ENCODE data around the gene CEP170B. TPM values are rescaled to one million over a fixed set of nuclear protein-coding genes. Genes with fewer than 3 reads are reported as not detected.
"Not testable (repeated sequence)": the region's sequence is repeated elsewhere in the genome, so short reads cannot be mapped to it uniquely, and the experiment has no call there.

Gene CEP170B
- total and polyA plus RNA-seq, 2 experiments from 2014 or later: 2.7 to 24.5 TPM

DNA sequence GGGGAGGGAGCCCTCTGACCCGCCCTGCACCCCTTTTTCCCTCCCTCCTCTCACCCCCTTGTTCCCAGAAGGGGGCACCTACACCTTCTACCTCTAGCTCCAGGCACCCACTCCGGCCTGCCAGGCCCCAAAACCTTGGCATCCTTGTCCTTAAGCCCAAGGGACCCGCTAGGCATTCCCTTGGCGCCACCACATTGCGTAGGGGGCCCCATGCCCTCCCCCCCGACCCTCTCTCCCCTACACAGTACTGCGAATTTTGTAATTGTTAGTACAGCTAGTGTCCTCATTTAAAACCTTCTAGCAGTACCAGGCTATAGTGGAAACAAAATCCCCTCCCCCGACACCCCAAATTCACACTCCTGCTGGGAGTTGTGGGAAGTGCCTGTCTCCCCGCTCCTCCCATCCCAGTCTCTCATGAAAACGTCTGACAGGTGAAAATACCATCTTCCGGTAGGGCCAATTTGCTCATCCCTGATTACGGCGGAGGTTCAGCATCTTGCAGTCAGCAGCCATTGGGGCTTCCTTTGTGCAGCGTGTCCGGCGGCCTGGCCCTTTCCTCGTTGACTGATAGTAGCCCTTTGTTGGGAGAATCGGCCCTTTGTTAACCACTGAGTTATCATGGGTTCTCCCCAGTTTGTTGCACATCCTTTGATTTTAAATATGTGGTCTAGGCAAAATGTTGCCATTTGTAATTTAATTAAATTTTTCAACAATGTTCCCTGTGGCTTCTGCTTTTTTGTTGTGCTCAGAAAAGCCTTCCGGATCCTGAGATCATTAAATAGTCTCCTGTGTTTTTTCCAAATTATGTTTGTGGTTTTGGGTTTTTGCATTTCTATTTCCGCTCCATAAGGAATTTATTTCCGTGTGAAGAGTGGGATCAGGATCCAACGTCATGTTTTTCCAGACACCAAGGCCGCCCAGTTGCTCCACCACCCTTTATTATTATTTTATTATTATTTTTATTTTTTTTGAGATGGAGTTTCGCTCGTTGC, 7.9 kb upstream of the CEP170B start:
- Histone ChIP-seq H3K4me2 (ENCODE audit: unreplicated experiment) (no peak overlapping the region), H3K27ac (no peak overlapping the region), H4K20me1 (ENCODE audit: insufficient read depth) (no peaks in the 10 kb centered on the region), H3K9me3 (ENCODE audit: low read depth) (no peaks in the 10 kb centered on the region), H3K79me2 (ENCODE audit: insufficient read depth) (no peaks in the 10 kb centered on the region), H2AFZ (no peak overlapping the region), H3K9me2 (ENCODE audit: insufficient read depth) (no peaks in the 10 kb centered on the region), H3K4me1 (ENCODE audit: insufficient read depth) (no peaks in the 10 kb centered on the region), H3K27me3 (replicated peaks; ENCODE audit: insufficient read depth) (peaks cover 3% of the 10 kb centered on the region; the same call in 1 of the 2 replicates), H3K4me3 (no peak overlapping the region), H3F3A (ENCODE audit: insufficient read depth) (no peaks in the 10 kb centered on the region), H3K9ac (no peak overlapping the region), H3K36me3 (ENCODE audit: low read depth) (no peaks in the 10 kb centered on the region)
- DNase-seq: no peak
- in situ Hi-C loops (cut with MboI): no loop called here
- 53 to 58% methylated on average over 19 to 25 of the region's 25 CpGs for WGBS, 2 experiments (ENCODE audit: low coverage in 1 of 2, low lambda C conversion rate in 2 of 2, missing lambda C conversion rate in 2 of 2)
- TF ChIP-seq EZH2 (IDR thresholded peaks at IDR 0.05; ENCODE audit: insufficient read depth, poor library complexity, severe bottlenecking) (no peak), EZH2phosphoT487 (IDR thresholded peaks at IDR 0.05; ENCODE audit: insufficient read depth, low read depth) (no peak)

DNA sequence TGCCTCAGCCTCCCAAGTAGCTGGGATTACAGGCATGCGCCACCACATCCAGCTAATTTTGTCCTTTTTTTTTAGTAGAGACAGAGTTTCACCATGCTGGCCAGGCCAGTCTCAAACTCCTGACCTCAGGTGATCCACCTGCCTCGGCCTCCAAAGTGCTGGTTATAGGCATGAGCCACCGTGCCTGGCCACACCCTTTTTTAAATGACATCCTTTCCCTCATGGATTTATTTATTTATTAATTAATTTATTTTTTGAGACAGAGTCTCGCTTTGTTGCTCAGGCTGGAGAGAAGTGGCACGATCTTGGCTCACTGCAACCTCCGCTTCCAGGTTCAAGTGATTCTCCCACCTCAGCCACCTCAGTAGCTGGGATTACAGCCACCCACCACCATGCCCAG, 7.1 kb upstream of the CEP170B start:
- DNase-seq; H3K9me2 ChIP-seq (ENCODE audit: insufficient read depth); H2AFZ ChIP-seq; H3K36me3 ChIP-seq (ENCODE audit: low read depth); H3K79me2 ChIP-seq (ENCODE audit: insufficient read depth); H3K27ac ChIP-seq; H3K9ac ChIP-seq; H3K4me2 ChIP-seq (ENCODE audit: unreplicated experiment); H3K4me3 ChIP-seq; H3F3A ChIP-seq (ENCODE audit: insufficient read depth); H4K20me1 ChIP-seq (ENCODE audit: insufficient read depth); H3K4me1 ChIP-seq (ENCODE audit: insufficient read depth); H3K9me3 ChIP-seq (ENCODE audit: low read depth); in situ Hi-C loops (cut with MboI); H3K27me3 ChIP-seq (replicated peaks; ENCODE audit: insufficient read depth): not testable (repeated sequence)
- 92 to 97% methylated on average over 6 of the region's 6 CpGs for WGBS, 2 experiments (ENCODE audit: low coverage in 1 of 2, low lambda C conversion rate in 2 of 2, missing lambda C conversion rate in 2 of 2)

DNA sequence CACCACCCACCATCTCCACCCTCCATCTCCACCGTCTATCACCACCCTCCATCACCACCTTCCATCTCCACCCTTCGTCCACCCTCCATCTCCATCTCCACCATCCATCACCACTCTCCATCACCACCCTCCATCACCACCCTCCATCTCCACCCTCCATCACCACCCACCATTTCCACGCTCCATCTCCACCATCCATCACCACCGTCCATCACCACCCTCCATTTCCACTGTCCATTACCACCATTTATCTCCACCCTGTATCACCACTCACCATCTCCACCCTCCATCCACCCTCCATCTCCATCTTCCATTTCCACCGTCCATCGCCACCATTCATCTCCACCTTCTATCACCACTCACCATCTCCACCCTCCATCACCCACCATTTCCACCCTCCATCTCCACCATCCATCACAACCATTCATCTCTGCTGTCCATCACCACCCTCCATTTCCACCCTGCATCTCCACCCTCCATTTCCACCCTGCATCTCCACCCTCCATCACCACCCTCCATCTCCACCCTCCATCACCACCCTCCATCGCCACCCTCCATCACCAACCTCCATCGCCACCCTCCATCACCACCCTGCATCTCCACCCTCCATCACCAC, 6.1 kb upstream of the CEP170B start:
- Histone ChIP-seq H3K36me3 (ENCODE audit: low read depth) (no peaks in the 10 kb centered on the region), H3K4me3 (no peak overlapping the region), H3K27me3 (replicated peaks; ENCODE audit: insufficient read depth) (no peaks in the 10 kb centered on the region), H4K20me1 (ENCODE audit: insufficient read depth) (no peaks in the 10 kb centered on the region), H3K79me2 (ENCODE audit: insufficient read depth) (no peaks in the 10 kb centered on the region), H3K9ac (no peak overlapping the region), H3K9me3 (ENCODE audit: low read depth) (no peaks in the 10 kb centered on the region), H3K4me2 (ENCODE audit: unreplicated experiment) (no peak overlapping the region), H3K9me2 (ENCODE audit: insufficient read depth) (no peaks in the 10 kb centered on the region), H3K27ac (no peak overlapping the region), H3F3A (ENCODE audit: insufficient read depth) (no peaks in the 10 kb centered on the region), H2AFZ (no peak overlapping the region), H3K4me1 (ENCODE audit: insufficient read depth) (no peaks in the 10 kb centered on the region)
- 75 to 100% methylated on average over 2 to 8 of the region's 8 CpGs for WGBS, 2 experiments (ENCODE audit: low coverage in 1 of 2, low lambda C conversion rate in 2 of 2, missing lambda C conversion rate in 2 of 2)
- in situ Hi-C loops (cut with MboI): no loop called here
- TF ChIP-seq EZH2phosphoT487 (IDR thresholded peaks at IDR 0.05; ENCODE audit: insufficient read depth, low read depth): no peak
- TF ChIP-seq EZH2 (IDR thresholded peaks at IDR 0.05; ENCODE audit: insufficient read depth, poor library complexity, severe bottlenecking): no peak
- no peak for DNase-seq

DNA sequence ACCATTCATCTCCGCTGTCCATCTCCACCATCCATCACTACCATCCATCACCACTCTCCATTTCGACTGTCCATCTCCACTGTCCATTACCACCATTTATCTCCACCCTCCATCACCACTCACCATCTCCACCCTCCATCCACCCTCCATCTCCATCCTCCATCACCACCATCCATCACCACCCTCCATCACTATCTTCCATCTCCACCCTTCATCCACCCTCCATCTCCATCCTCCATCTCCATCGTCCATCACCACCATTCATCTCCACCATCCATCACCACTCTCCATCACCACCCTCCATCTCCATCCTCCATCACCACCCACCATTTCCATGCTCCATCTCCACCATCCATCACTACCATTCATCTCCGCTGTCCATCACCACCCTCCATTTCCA, 5.2 kb upstream of the CEP170B start:
- no peaks in the 10 kb centered on the region for H3K27me3 ChIP-seq (replicated peaks; ENCODE audit: insufficient read depth)
- no peak overlapping the region for H3K4me2 ChIP-seq (ENCODE audit: unreplicated experiment)
- TF ChIP-seq EZH2 (IDR thresholded peaks at IDR 0.05; ENCODE audit: insufficient read depth, poor library complexity, severe bottlenecking): no peak
- TF ChIP-seq EZH2phosphoT487 (IDR thresholded peaks at IDR 0.05; ENCODE audit: insufficient read depth, low read depth): no peak
- H3K36me3 ChIP-seq (ENCODE audit: low read depth): no peaks in the 10 kb centered on the region
- no peak overlapping the region for H3K9ac ChIP-seq
- no peak for DNase-seq
- H4K20me1 ChIP-seq (ENCODE audit: insufficient read depth): no peaks in the 10 kb centered on the region
- H3F3A ChIP-seq (ENCODE audit: insufficient read depth): no peaks in the 10 kb centered on the region
- H2AFZ ChIP-seq: no peak overlapping the region
- in situ Hi-C loops (cut with MboI): no loop called here
- no peaks in the 10 kb centered on the region for H3K9me3 ChIP-seq (ENCODE audit: low read depth)
- no peak overlapping the region for H3K27ac ChIP-seq
- no peaks in the 10 kb centered on the region for H3K9me2 ChIP-seq (ENCODE audit: insufficient read depth)
- no peaks in the 10 kb centered on the region for H3K4me1 ChIP-seq (ENCODE audit: insufficient read depth)
- no peak overlapping the region for H3K4me3 ChIP-seq
- WGBS, 2 experiments (ENCODE audit: low coverage in 1 of 2, low lambda C conversion rate in 2 of 2, missing lambda C conversion rate in 2 of 2): 98 to 99% methylated on average over 4 of the region's 4 CpGs
- no peaks in the 10 kb centered on the region for H3K79me2 ChIP-seq (ENCODE audit: insufficient read depth)

Measured in GM23248 (cell line).